ENCODE results near the gene SAP25.

Gene SAP25

GRCh38 chr7:100602889-100603725 is 29.4 kb upstream of the SAP25 start:
- Histone ChIP-seq H3K4me2 (peak overlapping the region; percentile 85 to 99 (median 96)), H4K20me1 (no peaks in the 10 kb centered on the region), H3K9ac (peak overlapping the region in 8 of 11 experiments; percentile 45 to 72 (median 65); a peak in 15 of 22 replicates), H3K27me3 (peaks cover 0 to 24% (median 19%) of the 10 kb centered on the region in 11 experiments; a peak in 17 of 22 replicates), H3K36me3 (no peaks in the 10 kb centered on the region), H3K4me3 (peak overlapping the region in 9 of 10 experiments; percentile 58 to 73 (median 69); a peak in 15 of 20 replicates), H3K27ac (peak overlapping the region in 7 of 11 experiments; percentile 39 to 69 (median 56); a peak in 7 of 22 replicates), H3K4me1 (peaks cover 30 to 74% (median 66%) of the 10 kb centered on the region in 10 experiments; a peak in 19 of 20 replicates), H3K9me3 (replicated peaks in 1 of 11) (no peaks in the 10 kb centered on the region)
- TF ChIP-seq Cebpa-rat (IDR thresholded peaks at IDR 0.05): no peak

- Histone ChIP-seq H3K4me3 (no peak overlapping the region), H3K36me3 (no peaks in the 10 kb centered on the region), H3K27ac (peak overlapping the region in 2 of 11 experiments; percentile 50 to 59; a peak in 2 of 22 replicates), H3K27me3 (peaks cover 0 to 14% (median 10%) of the 10 kb centered on the region in 11 experiments; a peak in 17 of 22 replicates), H3K9ac (peak overlapping the region in 5 of 11 experiments; percentile 25 to 67 (median 55); a peak in 6 of 22 replicates), H3K9me3 (replicated peaks in 1 of 11) (no peaks in the 10 kb centered on the region), H3K4me1 (peaks cover 23 to 66% (median 59%) of the 10 kb centered on the region in 10 experiments; a peak in 19 of 20 replicates), H3K4me2 (peak overlapping the region in 10 of 11 experiments; percentile 22 to 83 (median 74); a peak in 18 of 22 replicates), H4K20me1 (no peaks in the 10 kb centered on the region)
- TF ChIP-seq Cebpa-rat (IDR thresholded peaks at IDR 0.05): no peak
Measured at GRCh38 chr7:100600730-100601038, 27.0 kb upstream of the SAP25 start.

GRCh38 chr7:100599911-100600729 is 26.4 kb upstream of the SAP25 start:
- no peaks in the 10 kb centered on the region for H3K36me3 ChIP-seq
- H3K4me2 ChIP-seq: peak overlapping the region in 10 of 11 experiments; percentile 22 to 83 (median 74); a peak in 19 of 22 replicates
- H4K20me1 ChIP-seq: no peaks in the 10 kb centered on the region
- H3K9me3 ChIP-seq (replicated peaks in 1 of 11): no peaks in the 10 kb centered on the region
- peaks cover 0 to 8% (median 4%) of the 10 kb centered on the region in 11 experiments; a peak in 16 of 22 replicates for H3K27me3 ChIP-seq
- peaks cover 17 to 60% (median 53%) of the 10 kb centered on the region in 10 experiments; a peak in 19 of 20 replicates for H3K4me1 ChIP-seq
- peak overlapping the region in 7 of 11 experiments; percentile 26 to 61 (median 46); a peak in 9 of 22 replicates for H3K27ac ChIP-seq
- peak overlapping the region in 8 of 11 experiments; percentile 21 to 67 (median 54); a peak in 12 of 22 replicates for H3K9ac ChIP-seq
- no peak overlapping the region for H3K4me3 ChIP-seq
- TF ChIP-seq Cebpa-rat (IDR thresholded peaks at IDR 0.05): no peak

GRCh38 chr7:100598425-100598824 is 24.7 kb upstream of the SAP25 start:
- no peaks in the 10 kb centered on the region for H3K27me3 ChIP-seq
- no peaks in the 10 kb centered on the region for H4K20me1 ChIP-seq
- peak overlapping the region in 1 of 11 experiments; percentile 37; a peak in 1 of 22 replicates for H3K27ac ChIP-seq
- H3K36me3 ChIP-seq: no peaks in the 10 kb centered on the region
- H3K4me1 ChIP-seq: peaks cover 11 to 51% (median 43%) of the 10 kb centered on the region in 10 experiments; a peak in 19 of 20 replicates
- H3K4me2 ChIP-seq: peak overlapping the region in 3 of 11 experiments; percentile 2 to 7 (median 6); a peak in 2 of 22 replicates
- TF ChIP-seq Cebpa-rat (IDR thresholded peaks at IDR 0.05): no peak
- H3K4me3 ChIP-seq: no peak overlapping the region
- H3K9me3 ChIP-seq (replicated peaks in 1 of 11): no peaks in the 10 kb centered on the region
- H3K9ac ChIP-seq: no peak overlapping the region

- Histone ChIP-seq H3K4me3 (no peak overlapping the region), H3K4me2 (no peak overlapping the region), H4K20me1 (no peaks in the 10 kb centered on the region), H3K4me1 (peaks cover 10 to 29% (median 21%) of the 10 kb centered on the region in 10 experiments; a peak in 19 of 20 replicates), H3K36me3 (no peaks in the 10 kb centered on the region), H3K27ac (no peak overlapping the region), H3K9ac (no peak overlapping the region), H3K9me3 (replicated peaks in 1 of 11) (no peaks in the 10 kb centered on the region), H3K27me3 (peaks cover 0 to 6% (median 4%) of the 10 kb centered on the region in 11 experiments; a peak in 7 of 22 replicates)
- TF ChIP-seq Cebpa-rat (IDR thresholded peaks at IDR 0.05): no peak
Measured at GRCh38 chr7:100595188-100595587, 21.5 kb upstream of the SAP25 start.

GRCh38 chr7:100591596-100591995 is 17.9 kb upstream of the SAP25 start:
- Histone ChIP-seq H3K4me3 (no peak overlapping the region), H3K36me3 (no peaks in the 10 kb centered on the region), H3K4me1 (peaks cover 20 to 34% (median 28%) of the 10 kb centered on the region in 10 experiments), H3K27ac (no peak overlapping the region), H3K9me3 (replicated peaks in 1 of 11) (no peaks in the 10 kb centered on the region), H3K4me2 (no peak overlapping the region), H3K27me3 (peaks cover 0 to 14% (median 8%) of the 10 kb centered on the region in 11 experiments; a peak in 8 of 22 replicates), H3K9ac (no peak overlapping the region), H4K20me1 (no peaks in the 10 kb centered on the region)
- no peak for TF ChIP-seq Cebpa-rat (IDR thresholded peaks at IDR 0.05)

- H3K36me3 ChIP-seq: no peaks in the 10 kb centered on the region
- H3K4me1 ChIP-seq: peaks cover 22 to 34% (median 28%) of the 10 kb centered on the region in 10 experiments
- H3K27me3 ChIP-seq: peaks cover 0 to 14% (median 8%) of the 10 kb centered on the region in 11 experiments; a peak in 8 of 22 replicates
- no peak overlapping the region for H3K4me3 ChIP-seq
- peak overlapping the region; percentile 34 to 75 (median 64) for H3K4me2 ChIP-seq
- no peak overlapping the region for H3K27ac ChIP-seq
- H3K9me3 ChIP-seq (replicated peaks in 1 of 11): no peaks in the 10 kb centered on the region
- peak overlapping the region in 6 of 11 experiments; percentile 8 to 58 (median 30); a peak in 7 of 22 replicates for H3K9ac ChIP-seq
- peaks cover 0 to 7% (median 6%) of the 10 kb centered on the region in 11 experiments; a peak in 15 of 22 replicates for H4K20me1 ChIP-seq
- TF ChIP-seq Cebpa-rat (IDR thresholded peaks at IDR 0.05): no peak
Measured at GRCh38 chr7:100590077-100590737, 16.5 kb upstream of the SAP25 start.

All from BLaER1 treated with 17β-estradiol and CSF1 and Interleukin-3, amounts not matched to agents 10 nM and 100 nM (cell line).